Astrocyte of the cerebellum (primary cell): ENCODE results near the gene XXYLT1.

Experiments used
- DNase-seq: peaks from one replicate; pipeline ENCODE4 v3.0.0-alpha.2; 2011; ENCODE audit warnings: low read depth
- H3K4me3 ChIP-seq: 2 replicates; pipeline ENCODE4 v1.5.1; 2011; ENCODE audit warnings: mild to moderate bottlenecking, low read depth, low read length, moderate library complexity
- CTCF ChIP-seq: IDR thresholded peaks from 2 replicates; pipeline ENCODE4 v1.5.1; 2012; ENCODE audit warnings: low read length, low read depth, moderate library complexity, mild to moderate bottlenecking; ENCODE audit errors: missing control alignments
- in situ Hi-C: cut with HindIII; loops from 2 replicates; pipeline ENCODE4 v1.10.0; 2017; ENCODE audit warnings: low sequenced_read_pairs

XXYLT1 gene

GRCh38 chr3:195240171-195240701, 30.7 kb downstream of the XXYLT1 start:
- H3K4me3 ChIP-seq: no peak overlapping the region
- in situ Hi-C loops: no loop called here
- no peak for TF ChIP-seq CTCF
- no peak for DNase-seq

GRCh38 chr3:195239121-195239520, 31.8 kb downstream of the XXYLT1 start:
- in situ Hi-C loops: no loop called here
- no peak overlapping the region for H3K4me3 ChIP-seq
- no peak for TF ChIP-seq CTCF
- no peak for DNase-seq

- DNase-seq: no peak
- in situ Hi-C loops: no loop called here
Observed at GRCh38 chr3:195238586-195239118, 32.3 kb downstream of the XXYLT1 start.

GRCh38 chr3:195238081-195238571, 32.8 kb downstream of the XXYLT1 start:
- in situ Hi-C loops: no loop called here
- DNase-seq: no peak
- no peak for TF ChIP-seq CTCF
- no peak overlapping the region for H3K4me3 ChIP-seq

More at GRCh38 chr3:195238586-195239118, 32.3 kb downstream of the XXYLT1 start:
- no peak for TF ChIP-seq CTCF
- H3K4me3 ChIP-seq: no peak overlapping the region

GRCh38 chr3:195236801-195237570, 34.0 kb downstream of the XXYLT1 start:
- TF ChIP-seq CTCF: no peak
- no peak overlapping the region for H3K4me3 ChIP-seq
- in situ Hi-C loops: no loop called here
- DNase-seq: no peak

- no peak for DNase-seq
- TF ChIP-seq CTCF: no peak
- in situ Hi-C loops: no loop called here
- no peak overlapping the region for H3K4me3 ChIP-seq
Observed at GRCh38 chr3:195236076-195236798, 34.7 kb downstream of the XXYLT1 start.
